K562 (cell line): ENCODE measurements around the gene AMN1. TPM values are rescaled to one million over a fixed set of nuclear protein-coding genes. Genes with fewer than 3 reads are reported as not detected.

Source experiments
- BRF2 ChIP-seq: IDR thresholded peaks from 3 replicates; pipeline ENCODE4 v1.6.1; 2011; ENCODE audit warnings: borderline replicate concordance, mild to moderate bottlenecking; ENCODE audit not compliant: insufficient read length, insufficient read depth
- CCAR2 ChIP-seq: fragments of 200-400 bp; formaldehyde crosslinking; IDR thresholded peaks from 2 replicates; pipeline ENCODE4 v1.6.1; 2017; ENCODE audit warnings: mild to moderate bottlenecking, low read depth, low read length
- CHD4 ChIP-seq: fragments of 200-600 bp; sonication (generic); IDR thresholded peaks from 3 replicates; pipeline ENCODE4 v1.6.1; 2012; ENCODE audit warnings: low read depth, mild to moderate bottlenecking, mixed read lengths, low read length, inconsistent platforms; ENCODE audit not compliant: insufficient read depth, insufficient replicate concordance, poor library complexity, severe bottlenecking
- DLX4 ChIP-seq: fragments of 250-450 bp; sonication (Bioruptor Pico); IDR thresholded peaks from 2 replicates; pipeline ENCODE4 v1.6.1; 2021; ENCODE audit warnings: mild to moderate bottlenecking
- JUNB ChIP-seq: fragments of 450-650 bp; formaldehyde crosslinking; conservative IDR thresholded peaks from 2 replicates; pipeline ENCODE4 v1.4.0; 2020; ENCODE audit warnings: mild to moderate bottlenecking
- MBD2 ChIP-seq: sonication (generic); IDR thresholded peaks from 2 replicates; pipeline ENCODE4 v1.6.1; 2016; ENCODE audit warnings: low read depth, borderline replicate concordance
- MCM3 ChIP-seq: fragments of 450-650 bp; IDR thresholded peaks from 2 replicates; pipeline ENCODE4 v1.6.1; 2016
- MED1 ChIP-seq: sonication (generic); formaldehyde crosslinking; IDR thresholded peaks from 2 replicates; pipeline ENCODE4 v1.8.1; 2023; ENCODE audit warnings: missing genetic modification reagents, borderline replicate concordance
- NONO ChIP-seq, 2 experiments: fragments of 200-400 bp in 1 of 2; fragments of 450-650 bp in 1 of 2; formaldehyde crosslinking in 1 of 2; IDR thresholded peaks; 2 replicates each; pipeline ENCODE4 v1.6.1; 2017; ENCODE audit warnings: low read depth in 2 of 2, mild to moderate bottlenecking in 2 of 2, moderate library complexity in 2 of 2, low read length in 1 of 2
- NR2F6 ChIP-seq: fragments of 450-650 bp; formaldehyde crosslinking; IDR thresholded peaks from 2 replicates; pipeline ENCODE4 v1.4.0; 2020; ENCODE audit warnings: mild to moderate bottlenecking
- SMAD3 ChIP-seq: fragments of 450-650 bp; formaldehyde crosslinking; conservative IDR thresholded peaks from 2 replicates; pipeline ENCODE4 v1.4.0; 2020; ENCODE audit warnings: mild to moderate bottlenecking
- SNAPC5 ChIP-seq: fragments of 250-450 bp; sonication (Bioruptor Pico); IDR thresholded peaks from 2 replicates; pipeline ENCODE4 v1.8.0; 2021; ENCODE audit warnings: moderate library complexity, mild to moderate bottlenecking, inconsistent platforms
- STAT5A ChIP-seq: IDR thresholded peaks from 2 replicates; pipeline ENCODE4 v1.6.1; 2012; ENCODE audit warnings: low read length, inconsistent platforms, borderline replicate concordance
- U2AF1 ChIP-seq: fragments of 200-400 bp; formaldehyde crosslinking; optimal IDR thresholded peaks from 2 replicates; pipeline ENCODE3; 2017; ENCODE audit warnings: mild to moderate bottlenecking, low read depth, low read length, moderate library complexity
- UBTF ChIP-seq, 2 experiments: IDR thresholded peaks; 2 replicates each; pipeline ENCODE4 v1.6.1; 2012; ENCODE audit warnings: improper control_type of control experiment in 2 of 2, low read depth in 2 of 2, low read length in 2 of 2, borderline replicate concordance in 1 of 2
- VEZF1 ChIP-seq: fragments of 200-800 bp; sonication (Bioruptor generic); IDR thresholded peaks from 2 replicates; pipeline ENCODE4 v1.6.1; 2017; ENCODE audit warnings: missing genetic modification characterization, missing compliant biosample characterization
- ZBTB5 ChIP-seq: fragments of 450-650 bp; IDR thresholded peaks from 2 replicates; pipeline ENCODE4 v1.6.1; 2017; ENCODE audit warnings: antibody characterized with exemption
- ZBTB8A ChIP-seq: fragments of 450-650 bp; IDR thresholded peaks from 2 replicates; pipeline ENCODE4 v1.6.1; 2018; ENCODE audit warnings: mild to moderate bottlenecking, moderate library complexity; ENCODE audit not compliant: partially characterized antibody
- ZNF197 ChIP-seq: fragments of 200-800 bp; sonication (Bioruptor generic); IDR thresholded peaks from 2 replicates; pipeline ENCODE4 v1.6.1; 2016; ENCODE audit warnings: low read depth, missing genetic modification characterization, missing compliant biosample characterization
- ZNF24 ChIP-seq: fragments of 450-650 bp; IDR thresholded peaks from 2 replicates; pipeline ENCODE4 v1.6.1; 2016
- polyA plus RNA-seq, 8 experiments: library from polyadenylated mRNA; depleted of rRNA in 4 of 8; stranded (reverse) in 5 of 8; unstranded in 3 of 8; fragments of >200 nt; fragmentation: Nextera tagmentation in 2 of 8; fragmentation: Illumina TruSeq in 1 of 8; extraction: Ambion mirVana in 2 of 8; extraction: Trizol in 1 of 8; gene quantifications; 2 replicates each; pipeline versions ENCODE4 v1.2.1 to v1.2.3, GENCODE V29; 2011 to 2014; ENCODE audit warnings: inconsistent platforms in 1 of 8, missing spikeins in 1 of 8
- total RNA-seq, 7 experiments: library from RNA; depleted of rRNA in 6 of 7; stranded (reverse); fragments of >200 nt in 6 of 7; fragmentation: Illumina TruSeq in 2 of 7; extraction: Trizol in 2 of 7; gene quantifications; 2 replicates each; pipeline versions ENCODE4 v1.2.1 to v1.2.3, GENCODE V29; 2011 to 2021; ENCODE audit warnings: low replicate concordance in 1 of 7

Gene AMN1
- total and polyA plus RNA-seq, 9 of the 15 experiments (the other 6 are each of a cell fraction or from before 2014, with no cell fraction given), result 5.2 to 27.6 (median 13.0) TPM

GRCh38 chr12:31728917-31729640, at the start of gene AMN1 (continued):
- TF ChIP-seq CCAR2 (no peak), MBD2 (no peak; the same call in 1 of the 2 replicates), CHD4 (no peak), UBTF (IDR thresholded peaks at IDR 0.05; ENCODE audit: borderline replicate concordance in 1 of 2, low read depth in 2 of 2, low read length in 2 of 2) (peak in 1 of 2 experiments; percentile 93; a peak in 3 of 4 replicates), MED1 (no peak), SNAPC5 (no peak), ZBTB8A (no peak), NR2F6 (CRISPR knock-in tag) (no peak), ZNF197 (CRISPR knock-in tag) (0 out of 2 replicates have a peak, but pooled peaks have one; percentile 34), JUNB (no peak), NONO (IDR thresholded peaks at IDR 0.05; ENCODE audit: low read depth in 2 of 2, low read length in 1 of 2) (no peak), ZBTB5 (no peak), STAT5A (peak; percentile 32; the same call in 1 of the 2 replicates), VEZF1 (CRISPR knock-in tag) (peak; percentile 74; the same call in 1 of the 2 replicates), MCM3 (no peak), U2AF1 (no peak), BRF2 (no peak), ZNF24 (no peak; the same call in 1 of the 2 replicates), SMAD3 (CRISPR knock-in tag) (0 out of 2 replicates have a peak, but pooled peaks have one; percentile 12), DLX4 (CRISPR knock-in tag) (no peak)
